ENCODE measurements around the gene TPGS1.

TPGS1 gene

DNA sequence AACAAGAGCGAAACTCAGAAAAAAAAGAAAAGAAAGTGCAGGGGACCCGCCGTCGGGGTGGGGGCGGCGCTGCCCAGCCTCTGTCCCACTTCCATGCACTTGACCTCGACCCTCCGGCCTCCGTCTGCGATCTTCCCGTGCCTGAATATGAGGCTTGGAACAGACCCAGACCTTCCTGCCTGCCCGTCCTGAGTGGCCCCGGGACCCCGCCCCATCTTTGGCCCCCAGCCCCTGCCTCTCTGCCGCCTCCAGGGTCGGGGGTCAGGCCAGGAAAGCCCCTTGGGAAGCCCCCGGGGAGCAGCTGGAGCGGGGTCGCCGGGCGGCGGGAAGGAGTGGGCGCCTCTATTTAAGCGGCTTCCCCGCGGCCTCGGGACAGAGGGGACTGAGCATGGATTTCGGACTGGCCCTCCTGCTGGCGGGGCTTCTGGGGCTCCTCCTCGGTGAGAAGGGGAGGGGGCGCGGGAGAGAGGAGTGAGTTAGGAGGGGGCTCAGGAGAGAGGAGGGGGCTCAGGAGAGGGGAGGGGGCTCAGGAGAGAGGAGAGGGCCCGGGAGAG lies 11.1 kb upstream of the TPGS1 start, which contains the start of gene MADCAM1:
TSS of gene MADCAM1 (plus strand) at position 375 of the 554 bp plus-strand sequence. CDS start at position 389, 14 bp downstream.
- no peak for DNase-seq

DNA sequence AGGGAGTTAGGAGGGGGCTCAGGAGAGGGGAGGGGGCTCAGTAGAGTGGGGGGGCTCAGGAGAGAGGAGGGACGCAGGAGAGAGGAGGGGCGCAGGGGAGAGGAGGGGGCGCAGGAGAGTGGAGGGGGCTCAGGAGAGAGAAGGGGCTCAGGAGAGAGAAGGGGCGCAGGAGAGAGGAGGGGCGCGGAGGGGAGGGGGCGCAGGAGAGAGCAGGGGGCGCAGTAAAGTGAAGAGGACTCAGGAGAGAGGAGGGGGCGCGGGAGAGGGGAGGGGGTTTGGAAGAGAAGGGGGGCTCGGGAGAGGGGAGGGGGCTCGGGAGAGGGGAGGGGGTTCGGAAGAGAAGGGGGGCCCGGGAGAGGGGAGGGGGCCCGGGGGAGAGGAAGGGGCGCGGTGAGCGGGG lies 10.3 kb upstream of the TPGS1 start:
- DNase-seq = no peak

DNA sequence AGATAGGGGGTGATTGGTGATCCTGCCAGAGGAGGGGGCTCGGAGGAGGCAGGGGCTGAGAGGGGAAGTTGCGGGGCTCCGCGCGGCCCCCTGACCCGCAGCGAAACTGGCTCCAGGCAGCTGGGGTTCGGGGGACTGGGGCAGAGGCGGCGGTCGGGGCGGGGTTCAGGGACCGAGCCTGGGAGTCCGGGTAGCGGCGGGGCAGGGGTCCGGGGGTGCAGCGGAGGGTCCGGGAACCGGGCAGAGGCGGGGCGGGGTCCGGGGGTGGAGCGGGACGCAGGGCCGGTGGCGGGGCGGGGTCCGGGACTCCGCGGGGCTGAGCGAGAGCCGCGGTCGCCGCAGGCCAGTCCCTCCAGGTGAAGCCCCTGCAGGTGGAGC lies 9.8 kb upstream of the TPGS1 start:
- DNase-seq = no peak

DNA sequence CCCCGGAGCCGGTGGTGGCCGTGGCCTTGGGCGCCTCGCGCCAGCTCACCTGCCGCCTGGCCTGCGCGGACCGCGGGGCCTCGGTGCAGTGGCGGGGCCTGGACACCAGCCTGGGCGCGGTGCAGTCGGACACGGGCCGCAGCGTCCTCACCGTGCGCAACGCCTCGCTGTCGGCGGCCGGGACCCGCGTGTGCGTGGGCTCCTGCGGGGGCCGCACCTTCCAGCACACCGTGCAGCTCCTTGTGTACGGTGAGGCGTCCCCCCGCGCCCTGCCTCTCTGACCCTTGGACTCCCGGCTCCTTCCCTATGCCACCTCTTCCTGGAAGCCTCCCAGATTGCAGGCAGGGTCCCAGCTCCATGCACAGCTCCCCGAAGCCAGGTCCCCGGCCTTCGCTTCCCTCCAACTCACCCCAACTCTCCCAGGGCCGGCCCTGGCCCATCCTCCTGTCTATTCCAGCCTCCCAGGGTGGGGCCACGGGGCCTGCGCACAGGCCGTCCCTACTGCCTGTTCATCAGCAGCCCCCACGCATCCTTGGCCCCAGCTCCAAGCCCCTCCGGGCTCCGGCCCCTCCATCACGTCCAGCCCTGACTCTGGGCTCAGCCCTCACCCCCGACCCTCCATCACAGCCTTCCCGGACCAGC lies 9.3 kb upstream of the TPGS1 start:
- DNase-seq = no peak

DNA sequence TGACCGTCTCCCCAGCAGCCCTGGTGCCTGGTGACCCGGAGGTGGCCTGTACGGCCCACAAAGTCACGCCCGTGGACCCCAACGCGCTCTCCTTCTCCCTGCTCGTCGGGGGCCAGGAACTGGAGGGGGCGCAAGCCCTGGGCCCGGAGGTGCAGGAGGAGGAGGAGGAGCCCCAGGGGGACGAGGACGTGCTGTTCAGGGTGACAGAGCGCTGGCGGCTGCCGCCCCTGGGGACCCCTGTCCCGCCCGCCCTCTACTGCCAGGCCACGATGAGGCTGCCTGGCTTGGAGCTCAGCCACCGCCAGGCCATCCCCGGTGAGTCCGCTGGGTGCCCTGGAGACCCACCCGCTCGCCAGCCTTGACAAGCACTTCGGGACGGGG lies 8.8 kb upstream of the TPGS1 start:
- DNase-seq = no peak

DNA sequence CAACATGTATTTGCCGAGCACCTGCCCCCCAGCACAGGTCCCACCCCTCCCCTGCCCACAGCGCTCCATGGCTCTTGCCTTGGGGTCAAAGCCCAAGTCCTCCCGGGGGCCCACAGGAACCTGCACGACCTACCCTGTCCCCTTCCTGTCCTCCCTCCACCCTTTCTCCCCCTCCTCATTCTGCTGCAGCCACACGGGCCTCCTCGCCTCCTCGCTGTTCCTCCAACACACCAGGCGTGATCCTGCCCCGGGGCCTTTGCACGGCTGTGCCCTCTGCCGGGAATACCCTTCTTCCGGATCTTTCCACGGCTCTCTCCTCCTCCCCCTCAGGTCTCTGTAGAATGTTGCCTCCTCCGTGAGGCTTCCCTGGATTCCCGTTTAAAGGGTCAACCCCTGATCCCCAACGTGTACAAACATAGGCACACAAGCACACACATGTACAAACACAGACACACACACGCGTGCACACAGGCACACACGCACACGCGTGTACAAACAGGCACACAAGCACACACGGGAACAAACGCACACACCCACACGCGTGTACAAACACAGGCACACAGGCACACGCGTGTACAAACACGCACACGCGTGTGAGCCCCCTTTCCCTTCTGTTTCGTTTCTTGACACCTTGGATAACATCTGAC lies 8.2 kb upstream of the TPGS1 start:
- DNase-seq = no peak

DNA sequence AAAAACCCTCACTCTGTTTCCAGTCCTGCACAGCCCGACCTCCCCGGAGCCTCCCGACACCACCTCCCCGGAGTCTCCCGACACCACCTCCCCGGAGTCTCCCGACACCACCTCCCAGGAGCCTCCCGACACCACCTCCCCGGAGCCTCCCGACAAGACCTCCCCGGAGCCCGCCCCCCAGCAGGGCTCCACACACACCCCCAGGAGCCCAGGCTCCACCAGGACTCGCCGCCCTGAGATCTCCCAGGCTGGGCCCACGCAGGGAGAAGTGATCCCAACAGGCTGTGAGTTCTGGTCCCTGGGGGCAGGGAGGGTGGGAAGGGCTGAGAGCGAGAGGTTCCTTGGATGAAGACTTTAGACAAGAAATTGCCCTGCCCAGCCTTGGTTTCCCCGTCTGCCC lies 5.7 kb upstream of the TPGS1 start:
- DNase-seq = no peak

DNA sequence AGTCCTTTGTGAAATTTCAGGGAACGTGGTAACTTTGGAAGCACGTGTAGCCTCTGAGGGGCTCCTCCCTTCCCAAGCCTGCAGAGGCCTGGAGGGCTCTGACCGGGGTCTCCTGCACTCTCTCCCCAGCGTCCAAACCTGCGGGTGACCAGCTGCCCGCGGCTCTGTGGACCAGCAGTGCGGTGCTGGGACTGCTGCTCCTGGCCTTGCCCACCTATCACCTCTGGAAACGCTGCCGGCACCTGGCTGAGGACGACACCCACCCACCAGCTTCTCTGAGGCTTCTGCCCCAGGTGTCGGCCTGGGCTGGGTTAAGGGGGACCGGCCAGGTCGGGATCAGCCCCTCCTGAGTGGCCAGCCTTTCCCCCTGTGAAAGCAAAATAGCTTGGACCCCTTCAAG lies 2.7 kb upstream of the TPGS1 start:
- DNase-seq = no peak

DNA sequence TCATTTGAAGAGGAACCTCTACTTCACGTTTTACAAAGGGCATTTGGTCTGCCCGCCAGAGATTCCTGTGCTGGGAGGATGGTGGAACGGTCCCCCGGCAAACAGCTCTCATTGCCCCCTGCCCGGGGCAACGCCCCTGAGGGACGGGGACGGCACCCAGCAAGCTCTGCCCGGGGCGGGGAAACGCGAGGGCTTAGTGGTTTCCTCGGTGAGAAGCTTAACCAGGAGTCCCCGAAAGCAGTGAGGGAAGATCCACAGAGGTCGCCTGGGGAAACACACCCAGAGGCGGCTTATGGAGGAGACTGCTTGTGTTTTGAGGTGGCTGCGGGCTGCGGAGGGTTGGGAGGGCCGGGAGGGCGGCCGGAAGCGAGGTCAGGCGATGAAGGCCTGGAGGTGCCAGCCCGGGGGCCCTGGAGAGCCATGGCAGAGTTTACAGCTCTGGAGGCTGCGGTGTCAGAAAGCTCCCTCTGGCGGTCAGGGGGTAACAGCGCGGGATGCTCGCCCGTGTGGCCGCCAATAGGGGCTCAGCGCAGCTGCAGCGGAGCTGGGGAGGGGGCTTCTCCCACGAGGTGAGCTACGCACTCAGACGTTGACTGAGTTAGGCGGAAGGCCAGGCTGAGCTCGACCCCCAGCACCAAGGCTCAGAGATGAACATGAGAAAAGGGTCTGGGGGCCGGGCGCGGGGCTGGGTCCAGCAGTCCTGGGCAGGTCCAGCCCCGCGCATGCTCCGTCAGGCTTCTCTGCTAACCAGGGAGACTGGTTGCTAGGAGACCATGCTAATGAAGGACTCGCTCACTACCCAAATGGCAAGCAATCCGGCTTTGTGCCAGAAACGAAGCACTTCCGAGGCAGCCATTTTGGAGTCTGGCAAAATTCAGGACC lies 652 bp upstream of the TPGS1 start:
- DNase-seq = peak; percentile 100

DNA sequence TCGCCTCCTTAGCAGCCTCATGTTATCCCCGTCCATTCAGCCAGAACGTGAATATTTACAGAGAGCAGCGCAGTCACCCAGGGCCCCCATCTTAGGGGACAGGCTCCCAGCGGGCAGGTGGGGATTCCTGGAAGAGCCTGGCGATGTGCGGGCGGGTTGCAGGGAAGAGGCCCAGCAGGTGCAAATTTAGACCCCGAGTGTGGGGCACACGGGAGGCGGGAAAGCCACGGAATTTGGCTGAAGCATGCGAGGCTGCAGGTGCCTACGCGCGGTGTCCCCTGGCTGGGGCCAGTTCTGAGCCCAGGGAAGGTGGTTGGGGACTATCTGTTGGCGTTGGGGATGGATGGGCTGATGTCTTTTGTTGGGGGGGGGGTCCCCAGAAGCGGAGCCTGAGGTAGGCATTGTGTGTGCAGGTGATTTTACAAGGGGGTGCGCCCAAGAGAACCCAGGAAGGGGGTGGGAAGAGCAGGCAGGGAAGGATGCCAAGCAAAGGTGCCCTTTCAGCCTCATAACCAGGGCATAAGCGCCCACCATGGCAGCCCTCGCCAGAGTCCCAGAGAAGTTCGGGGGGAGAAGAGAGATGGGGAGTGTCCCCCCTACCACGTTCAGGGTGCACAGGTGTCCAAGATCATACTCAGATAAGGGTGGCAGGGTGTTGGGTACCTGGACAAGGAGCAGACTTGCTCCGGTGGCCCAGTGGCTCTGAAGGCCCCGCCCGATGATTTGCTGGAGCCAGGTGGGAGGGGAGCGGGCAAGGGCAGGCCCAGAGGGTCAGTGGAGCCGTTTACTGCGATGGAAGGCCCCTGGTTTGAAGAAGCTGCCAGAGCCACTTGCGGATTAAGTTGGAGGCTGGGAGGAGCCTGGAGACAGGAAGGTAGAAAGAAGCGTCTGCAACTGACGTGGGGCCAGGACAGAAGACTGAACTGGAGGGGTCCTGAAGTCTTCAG lies 1.2 kb downstream of the TPGS1 start:
- no peak for DNase-seq

DNA sequence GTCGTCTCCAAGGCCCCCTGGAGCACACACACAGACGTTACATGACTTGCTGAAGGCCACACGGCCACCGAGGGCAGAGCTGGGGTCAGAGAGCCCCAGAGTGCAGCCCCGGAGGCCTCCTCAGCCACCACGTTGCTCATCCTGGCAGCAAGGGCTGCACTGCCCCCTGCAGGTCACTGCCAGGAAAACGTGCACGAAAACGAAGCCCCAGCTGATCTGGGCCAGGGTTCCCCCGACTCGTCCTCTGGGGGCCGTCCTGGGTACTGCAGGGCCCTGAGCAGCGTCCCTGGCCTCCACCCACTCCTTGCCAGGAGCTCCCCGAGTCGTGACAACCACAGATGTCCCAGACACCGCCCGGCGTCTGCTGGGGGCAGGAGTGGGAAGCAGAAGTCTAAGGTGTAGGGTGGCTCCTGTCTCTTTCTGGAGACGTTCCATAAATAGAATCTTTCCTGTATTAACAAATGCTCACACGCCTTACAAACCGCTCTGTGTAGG lies 3.4 kb downstream of the TPGS1 start:
- peak; percentile 83 for DNase-seq

DNA sequence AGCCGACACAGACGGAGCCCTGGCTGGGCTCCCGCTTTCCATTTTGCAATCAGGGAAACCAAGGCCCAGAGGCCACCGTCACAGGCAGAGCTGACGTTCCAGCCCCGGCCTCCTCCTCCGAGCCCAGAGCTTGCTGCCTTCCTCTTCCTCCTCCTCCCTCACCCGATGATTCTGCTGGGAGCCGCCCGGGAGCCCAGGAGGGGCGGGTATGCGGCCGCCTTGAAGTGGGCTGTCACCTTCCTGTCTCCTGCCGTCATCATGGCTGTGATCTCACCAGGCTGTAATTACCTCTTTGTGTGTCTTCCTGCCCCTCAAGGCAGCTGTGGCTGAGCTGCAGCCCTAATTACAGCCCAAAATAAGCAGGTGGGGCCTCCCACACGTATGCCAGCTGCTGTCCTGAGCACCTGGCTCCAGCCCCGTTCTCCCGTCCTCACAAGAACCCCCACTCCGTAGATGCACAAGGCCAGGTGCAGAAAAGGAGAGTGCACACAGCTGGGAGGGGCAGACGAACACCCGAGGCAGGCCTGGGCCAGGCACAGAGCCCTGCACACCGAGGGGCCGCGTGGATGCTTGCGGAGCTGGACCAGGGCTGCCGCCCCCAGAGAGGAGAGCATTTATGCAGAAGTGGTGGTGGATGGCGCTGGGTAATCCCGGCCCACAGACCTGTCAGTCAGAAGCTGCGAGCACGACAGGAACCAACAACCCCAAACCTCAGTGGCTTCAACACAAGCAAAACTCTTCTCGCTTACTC lies 4.0 kb downstream of the TPGS1 start:
- peak; percentile 99 for DNase-seq

DNA sequence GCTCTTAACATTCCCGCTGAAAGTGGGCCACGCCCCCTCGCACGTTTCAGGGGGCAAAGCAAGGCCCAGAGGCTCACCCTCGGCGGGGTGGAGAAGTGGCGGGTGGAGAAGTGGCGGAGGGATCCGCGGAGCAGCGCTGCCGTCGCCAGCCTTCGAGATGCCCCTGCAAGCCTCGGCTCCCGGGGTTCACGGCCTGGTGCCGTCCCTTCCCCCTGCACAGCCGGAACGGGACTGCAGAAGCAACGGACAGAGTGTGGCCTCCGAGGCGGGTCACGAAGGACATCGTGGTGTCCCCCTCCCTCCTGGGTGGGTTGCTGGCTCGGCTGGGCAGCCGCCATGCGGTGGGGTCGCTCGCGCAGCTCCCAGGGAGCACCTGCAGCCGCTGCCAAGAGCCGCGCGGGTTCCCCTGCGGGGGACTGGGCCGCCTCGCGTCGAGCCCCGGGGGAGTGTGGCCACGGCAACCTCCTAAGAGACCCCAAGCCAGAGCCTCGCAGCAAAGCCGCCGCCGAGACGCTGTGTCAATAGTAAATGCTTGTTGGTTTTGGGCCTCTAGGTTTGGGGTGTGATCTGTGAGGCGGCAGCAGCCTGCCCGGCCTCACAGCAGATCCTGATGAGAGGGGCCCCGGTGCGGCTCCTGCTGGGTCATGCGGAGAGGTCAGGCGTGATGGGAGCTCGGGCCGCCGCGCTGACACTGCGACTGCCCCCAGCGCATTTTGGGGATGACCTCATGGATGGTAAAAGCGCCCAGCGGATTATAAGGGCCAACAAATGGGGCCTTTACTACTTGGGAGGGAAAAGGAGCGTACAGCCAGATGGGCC lies 5.5 kb downstream of the TPGS1 start:
- no peak for DNase-seq

DNA sequence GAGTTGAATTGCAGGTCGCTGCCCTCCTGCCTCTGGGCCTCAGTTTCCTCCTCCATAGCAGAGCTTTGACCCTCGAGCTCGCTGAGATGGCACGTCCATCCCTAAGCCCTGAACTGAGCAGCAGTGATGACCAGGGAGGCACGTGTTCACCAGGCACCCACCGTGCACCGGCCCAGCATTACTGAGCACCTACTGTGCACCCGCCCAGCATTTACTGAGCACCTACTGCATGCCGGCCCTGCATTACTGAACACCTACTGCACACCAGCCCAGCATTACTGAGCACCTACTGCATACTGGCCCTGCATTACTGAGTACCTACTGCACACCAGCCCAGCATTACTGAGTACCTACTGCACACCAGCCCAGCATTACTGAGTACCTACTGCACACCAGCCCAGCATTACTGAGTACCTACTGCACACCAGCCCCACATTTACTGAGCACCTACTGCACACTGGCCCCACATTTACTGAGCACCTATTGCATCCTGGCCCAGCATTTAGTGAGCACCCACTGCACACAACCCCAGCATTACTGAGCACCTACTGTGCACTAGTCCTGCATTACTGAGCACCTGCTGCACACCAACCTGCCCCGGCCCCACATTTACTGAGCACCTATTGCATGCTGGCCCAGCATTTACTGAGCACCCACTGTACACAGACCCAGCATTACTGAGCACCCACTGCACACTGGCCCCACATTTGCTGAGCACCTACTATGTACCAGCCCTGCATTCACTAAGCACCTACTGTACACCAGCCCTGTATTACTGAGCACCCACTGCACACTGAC lies 6.3 kb downstream of the TPGS1 start:
- DNase-seq = no peak

DNA sequence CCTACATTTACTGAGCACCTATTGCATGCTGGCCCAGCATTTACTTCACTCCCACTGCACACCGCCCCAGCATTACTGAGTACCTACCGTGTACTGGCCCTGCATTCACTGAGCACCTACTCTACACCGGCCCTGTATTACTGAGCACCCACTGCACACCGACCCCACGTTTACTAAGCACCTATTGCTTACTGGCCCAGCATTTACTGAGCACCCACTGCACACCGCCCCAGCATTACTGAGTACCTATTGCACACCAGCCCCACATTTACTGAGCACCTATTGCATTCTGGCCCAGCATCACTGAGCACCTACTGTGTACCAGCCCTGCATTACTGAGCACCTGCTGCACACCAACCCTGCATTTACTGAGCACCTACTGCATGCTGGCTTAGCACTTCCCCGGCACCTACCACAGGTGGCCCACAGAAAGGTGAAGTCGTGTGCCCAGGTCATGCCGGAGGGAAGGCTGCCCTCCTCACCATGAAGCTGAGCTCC lies 6.9 kb downstream of the TPGS1 start:
- no peak for DNase-seq

DNA sequence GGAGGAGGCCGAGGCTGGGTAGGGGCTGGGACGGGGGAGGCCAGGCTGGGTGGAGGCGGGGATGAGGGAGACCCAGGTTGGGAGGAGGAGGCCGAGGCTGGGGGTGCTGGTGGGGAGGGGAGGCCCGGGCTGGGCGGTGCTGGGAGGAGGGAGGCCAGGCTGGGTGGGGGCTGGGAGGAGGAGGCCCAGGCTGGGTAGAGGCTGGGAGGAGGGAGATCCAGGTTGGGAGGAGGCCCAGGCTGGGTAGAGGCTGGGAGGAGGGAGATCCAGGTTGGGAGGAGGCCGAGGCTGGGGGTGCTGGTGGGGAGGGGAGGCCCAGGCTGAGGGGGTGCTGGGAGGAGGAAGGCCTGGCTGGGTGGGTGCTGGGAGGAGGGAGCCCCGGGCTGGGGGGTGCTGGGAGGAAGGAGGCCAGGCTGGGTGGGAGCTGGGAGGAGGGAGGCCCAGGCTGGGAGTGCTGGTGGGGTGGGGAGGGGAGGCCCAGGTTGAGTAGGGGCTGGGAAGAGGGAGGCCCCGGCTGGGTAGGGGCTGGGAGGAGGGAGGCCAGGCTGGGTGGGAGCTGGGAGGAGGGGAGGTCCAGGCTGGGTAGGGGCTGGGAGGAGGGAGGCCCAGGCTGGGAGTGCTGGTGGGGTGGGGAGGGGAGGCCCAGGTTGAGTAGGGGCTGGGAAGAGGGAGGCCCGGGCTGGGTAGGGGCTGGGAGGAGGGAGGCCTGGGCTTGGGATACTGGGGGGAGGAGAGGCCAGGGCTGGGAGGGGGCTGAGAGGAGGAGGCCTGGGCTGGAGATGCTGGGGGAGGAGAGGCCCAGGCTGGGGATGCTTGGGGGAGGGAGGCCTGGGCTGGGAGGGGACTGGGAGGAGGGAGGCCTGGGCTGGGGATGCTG lies 10.7 kb downstream of the TPGS1 start:
- DNase-seq = no peak

DNA sequence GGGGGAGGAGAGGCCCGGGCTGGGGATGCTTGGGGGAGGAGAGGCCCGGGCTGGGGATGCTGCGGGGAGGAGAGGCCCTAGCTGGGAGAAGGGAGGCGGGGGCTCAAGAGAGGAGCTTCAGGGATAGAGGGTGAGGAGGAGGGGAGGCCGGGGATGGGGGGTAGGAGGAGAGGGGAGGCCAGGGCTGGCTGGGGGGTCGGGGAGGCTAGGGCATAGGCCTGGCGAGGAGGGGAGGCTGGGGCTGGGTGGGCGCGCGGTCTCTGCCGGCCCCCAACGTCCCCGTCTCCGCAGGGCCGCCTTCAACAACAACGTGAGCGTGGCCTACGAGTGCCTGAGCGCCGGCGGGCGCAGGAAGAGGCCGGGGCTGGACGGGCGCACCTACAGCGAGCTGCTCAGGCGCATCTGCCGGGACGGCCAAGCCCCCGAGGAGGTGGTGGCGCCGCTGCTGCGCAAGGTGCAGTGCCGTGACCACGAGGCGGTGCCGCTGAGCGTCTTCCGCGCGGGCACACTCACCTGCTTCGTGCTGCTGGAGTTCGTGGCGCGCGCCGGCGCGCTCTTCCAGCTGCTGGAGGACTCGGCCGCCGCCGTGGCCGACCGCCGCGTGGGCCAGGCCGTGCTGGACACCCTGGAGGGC lies 11.4 kb downstream of the TPGS1 start:
- no peak for DNase-seq

DNA sequence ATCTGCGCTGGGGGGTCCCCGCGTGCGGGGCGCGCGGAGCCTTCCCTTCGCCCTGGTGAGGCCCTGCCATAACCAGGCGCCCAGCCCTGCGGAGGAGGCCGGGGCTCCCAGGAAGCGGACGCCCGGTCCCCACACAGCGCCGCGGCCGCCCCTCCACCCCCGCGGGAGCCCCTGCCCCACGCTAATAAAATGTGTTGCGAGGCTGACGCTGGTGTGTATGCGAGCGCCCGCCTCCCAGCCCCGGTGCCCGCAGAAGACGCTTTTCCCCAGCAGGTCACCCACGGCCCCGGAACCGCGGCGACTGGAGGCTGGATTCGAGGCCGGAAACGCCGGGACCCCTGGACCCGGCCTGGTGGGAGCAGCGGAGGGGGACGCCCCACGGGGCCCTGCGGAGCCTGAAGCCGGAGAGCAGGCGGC lies 12.2 kb downstream of the TPGS1 start:
- DNase-seq = no peak
